Vagina (tissue), 2 donors: ENCODE data around the gene ACAP3. TPM values are rescaled to one million over a fixed set of nuclear protein-coding genes. Genes with fewer than 3 reads are reported as not detected.

ENCODE experiments used
- DNase-seq, 2 donors: peaks; one replicate each; pipeline ENCODE4 v3.0.0-alpha.2; 2017; ENCODE audit errors: extremely low spot score in 2 of 2
- H3K27ac ChIP-seq: fragments of 200-600 bp; sonication (generic); one replicate; pipeline ENCODE4 v1.5.1; 2019
- H3K27me3 ChIP-seq: fragments of 200-600 bp; sonication (generic); one replicate; pipeline ENCODE4 v1.5.1; 2019
- H3K36me3 ChIP-seq, 2 donors: fragments of 200-600 bp; sonication (generic); one replicate each; pipeline ENCODE4 v1.5.1; 2017 to 2019
- H3K4me1 ChIP-seq: fragments of 200-600 bp; sonication (generic); one replicate; pipeline ENCODE4 v1.5.1; 2019
- H3K4me3 ChIP-seq, 2 donors: fragments of 200-600 bp; sonication (generic); 1 replicate in 1 of 2; 2 replicates in 1 of 2; pipeline ENCODE4 v1.5.1; 2016 to 2019
- H3K9me3 ChIP-seq: fragments of 200-600 bp; sonication (generic); one replicate; pipeline ENCODE4 v1.5.1; 2019
- CTCF ChIP-seq, 3 experiments: fragments of 450-650 bp in 2 of 3; fragments of 200-600 bp in 1 of 3; sonication (generic) in 1 of 3; IDR thresholded peaks; one replicate each; pipeline ENCODE4 v1.5.1; 2017 to 2019; ENCODE audit warnings: antibody characterized with exemption in 3 of 3, mild to moderate bottlenecking in 2 of 3, moderate library complexity in 2 of 3
- POLR2A ChIP-seq, 2 donors: fragments of 450-650 bp; IDR thresholded peaks; one replicate each; pipeline ENCODE4 v1.6.1; 2017; ENCODE audit warnings: antibody characterized with exemption in 2 of 2, mild to moderate bottlenecking in 2 of 2, moderate library complexity in 2 of 2
- POLR2AphosphoS5 ChIP-seq, 2 donors: sonication (generic); formaldehyde crosslinking; IDR thresholded peaks; one replicate each; pipeline ENCODE4 v1.9.0; 2017; ENCODE audit warnings: antibody characterized with exemption in 2 of 2, mild to moderate bottlenecking in 2 of 2, low read depth in 1 of 2; ENCODE audit not compliant: insufficient read depth in 1 of 2
- intact Hi-C: fragments of 100-400 bp; cut with DNase I; formaldehyde crosslinking; loops from one replicate; pipeline ENCODE4 v1.15.1; 2023
- total RNA-seq: library from RNA; depleted of rRNA; stranded (reverse); fragments of >200 nt; gene quantifications from one replicate; pipeline ENCODE4 v1.2.3, GENCODE V29; 2016

ACAP3 gene
- total RNA-seq, 1 donor from 2014 or later: 68.5 TPM

- H3K4me1 ChIP-seq: peaks cover 17% of the 10 kb centered on the region
- DNase-seq: no peak
- no peak overlapping the region for H3K4me3 ChIP-seq
- intact Hi-C loops: no loop called here
- H3K27ac ChIP-seq: no peak overlapping the region
- no peaks in the 10 kb centered on the region for H3K27me3 ChIP-seq
- no peaks in the 10 kb centered on the region for H3K36me3 ChIP-seq
- H3K9me3 ChIP-seq: no peaks in the 10 kb centered on the region
- no peak for TF ChIP-seq POLR2A (IDR thresholded peaks at IDR 0.05)
- no peak for TF ChIP-seq CTCF (IDR thresholded peaks at IDR 0.05)
- TF ChIP-seq POLR2AphosphoS5 (IDR thresholded peaks at IDR 0.05; ENCODE audit: insufficient read depth in 1 of 2, low read depth in 1 of 2): no peak
These were observed 21.1 kb downstream of the ACAP3 start for GRCh38 chr1:1286313-1287261.

DNA sequence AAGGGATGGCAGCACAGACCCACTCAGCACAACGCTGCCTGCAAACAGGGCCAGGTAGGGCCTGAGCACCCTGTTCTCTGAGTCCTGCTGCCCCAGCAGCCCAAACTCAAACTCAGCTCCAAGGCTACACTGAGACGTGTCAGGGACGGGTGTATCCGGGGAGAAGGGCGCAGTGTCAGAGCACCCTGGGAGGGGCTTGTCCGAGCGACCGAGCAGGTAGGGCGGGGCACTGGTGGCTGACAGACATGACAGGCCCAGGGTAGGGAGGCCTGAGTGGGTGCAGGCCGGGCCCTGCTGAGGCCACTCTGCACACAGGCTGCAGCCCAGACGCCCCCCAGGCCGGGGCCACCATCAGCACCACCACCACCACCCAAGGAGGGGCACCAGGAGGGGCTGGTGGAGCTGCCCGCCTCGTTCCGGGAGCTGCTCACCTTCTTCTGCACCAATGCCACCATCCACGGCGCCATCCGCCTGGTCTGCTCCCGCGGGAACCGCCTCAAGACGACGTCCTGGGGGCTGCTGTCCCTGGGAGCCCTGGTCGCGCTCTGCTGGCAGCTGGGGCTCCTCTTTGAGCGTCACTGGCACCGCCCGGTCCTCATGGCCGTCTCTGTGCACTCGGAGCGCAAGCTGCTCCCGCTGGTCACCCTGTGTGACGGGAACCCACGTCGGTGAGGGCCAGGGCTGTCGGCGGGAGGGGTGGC is 22.0 kb downstream of the ACAP3 start:
- Histone ChIP-seq H3K9me3 (no peaks in the 10 kb centered on the region), H3K36me3 (no peaks in the 10 kb centered on the region), H3K4me1 (peaks cover 11% of the 10 kb centered on the region), H3K4me3 (no peak overlapping the region), H3K27me3 (no peaks in the 10 kb centered on the region), H3K27ac (no peak overlapping the region)
- intact Hi-C loops: no loop called here
- DNase-seq: no peak
- TF ChIP-seq CTCF (IDR thresholded peaks at IDR 0.05) (no peak), POLR2A (IDR thresholded peaks at IDR 0.05) (no peak), POLR2AphosphoS5 (IDR thresholded peaks at IDR 0.05; ENCODE audit: insufficient read depth in 1 of 2, low read depth in 1 of 2) (no peak)

DNA sequence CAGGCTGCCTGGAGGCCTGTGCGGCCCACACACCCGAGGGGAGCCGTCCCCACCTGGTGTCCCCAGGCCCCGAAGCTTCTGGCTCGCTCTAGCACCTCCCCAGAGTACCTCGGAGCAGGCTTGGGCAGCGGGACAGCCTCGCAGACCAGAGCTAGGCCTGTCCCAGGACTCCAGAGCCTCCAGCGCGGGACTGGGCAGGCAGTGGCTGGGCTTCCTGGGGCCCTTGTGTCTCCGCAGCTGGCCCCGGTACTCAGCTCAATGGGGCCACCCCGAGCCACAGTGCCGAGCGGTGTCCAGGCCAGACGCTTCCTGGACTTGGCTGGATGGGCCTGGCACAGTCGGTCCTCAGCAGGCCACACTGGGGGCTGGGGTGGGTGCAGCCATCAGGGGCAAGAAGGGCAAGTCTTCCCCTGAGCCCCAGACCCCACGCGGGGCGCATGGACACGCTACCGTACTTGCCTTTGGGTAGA is 22.6 kb downstream of the ACAP3 start:
- no peaks in the 10 kb centered on the region for H3K27me3 ChIP-seq
- peaks cover 5% of the 10 kb centered on the region for H3K4me1 ChIP-seq
- intact Hi-C loops: no loop called here
- DNase-seq: no peak
- H3K36me3 ChIP-seq: no peaks in the 10 kb centered on the region
- no peak overlapping the region for H3K27ac ChIP-seq
- no peak overlapping the region for H3K4me3 ChIP-seq
- no peaks in the 10 kb centered on the region for H3K9me3 ChIP-seq
- TF ChIP-seq POLR2A (IDR thresholded peaks at IDR 0.05): no peak
- TF ChIP-seq CTCF (IDR thresholded peaks at IDR 0.05): no peak
- TF ChIP-seq POLR2AphosphoS5 (IDR thresholded peaks at IDR 0.05; ENCODE audit: insufficient read depth in 1 of 2, low read depth in 1 of 2): no peak

DNA sequence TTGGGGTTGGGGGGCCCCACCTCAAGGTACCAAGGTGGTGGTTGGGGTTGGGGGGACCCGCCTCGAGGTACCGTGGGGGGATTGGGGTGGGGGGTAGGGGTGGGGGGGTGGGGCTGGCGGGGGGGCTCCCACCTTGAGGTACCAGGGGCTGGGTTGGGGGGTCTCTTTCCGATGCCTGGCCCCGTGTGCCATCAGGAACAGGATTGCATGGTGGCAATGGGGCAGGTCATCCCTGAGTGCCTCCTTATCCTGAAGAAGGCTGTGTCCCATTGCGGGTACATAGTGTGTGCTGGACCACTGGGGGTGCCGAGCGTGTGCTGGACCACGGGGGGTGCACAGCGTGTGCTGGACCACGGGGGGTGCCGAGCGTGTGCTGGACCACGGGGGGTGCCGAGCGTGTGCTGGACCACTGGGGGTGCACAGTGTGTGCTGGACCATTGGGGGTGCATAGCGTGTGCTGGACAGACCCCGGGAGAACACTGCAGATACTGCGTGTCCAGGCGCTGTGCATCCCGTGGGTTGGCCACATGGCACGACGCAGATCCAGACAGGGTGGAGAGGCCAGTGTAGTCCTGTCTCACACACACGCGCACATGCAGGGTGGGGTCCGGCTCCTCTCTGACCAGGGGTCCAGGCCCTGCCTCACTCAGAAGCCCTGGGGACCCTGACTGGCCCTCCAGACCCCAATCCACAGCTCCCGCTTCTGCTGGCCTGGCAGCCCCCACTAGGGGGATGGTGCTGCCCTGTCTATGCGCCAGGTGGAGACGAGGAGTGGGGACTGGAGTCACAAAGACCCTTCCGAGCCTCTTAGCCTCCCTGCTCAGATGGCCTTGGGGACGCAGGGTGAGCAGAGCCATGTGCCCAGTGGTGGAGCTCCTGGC is 23.3 kb downstream of the ACAP3 start:
- TF ChIP-seq CTCF (IDR thresholded peaks at IDR 0.05): no peak
- no peak for TF ChIP-seq POLR2A (IDR thresholded peaks at IDR 0.05)
- TF ChIP-seq POLR2AphosphoS5 (IDR thresholded peaks at IDR 0.05; ENCODE audit: insufficient read depth in 1 of 2, low read depth in 1 of 2): no peak
- Histone ChIP-seq H3K27me3 (no peaks in the 10 kb centered on the region), H3K9me3 (no peaks in the 10 kb centered on the region), H3K27ac (no peak overlapping the region), H3K36me3 (no peaks in the 10 kb centered on the region), H3K4me1 (peaks cover 5% of the 10 kb centered on the region), H3K4me3 (no peak overlapping the region)
- DNase-seq: no peak
- intact Hi-C loops: no loop called here
